HepG2 (cell line): ENCODE measurements around the gene PSMD2. TPM values are rescaled to one million over a fixed set of nuclear protein-coding genes. Genes with fewer than 3 reads are reported as not detected.

Source experiments
- ARID2 ChIP-seq: sonication (generic); formaldehyde crosslinking; IDR thresholded peaks from 2 replicates; pipeline ENCODE4 v1.8.1; 2022; ENCODE audit warnings: mild to moderate bottlenecking, missing genetic modification reagents, borderline replicate concordance
- ARNT2 ChIP-seq: sonication (generic); formaldehyde crosslinking; IDR thresholded peaks from 2 replicates; pipeline ENCODE4 v1.8.0; 2022; ENCODE audit warnings: mild to moderate bottlenecking, low read depth, missing genetic modification reagents, moderate library complexity
- GABPB1 ChIP-seq: IDR thresholded peaks from 2 replicates; pipeline ENCODE4 v1.6.1; 2016; ENCODE audit warnings: mild to moderate bottlenecking, missing genetic modification reagents, moderate library complexity, missing compliant biosample characterization
- GPN1 ChIP-seq: sonication (generic); formaldehyde crosslinking; IDR thresholded peaks from 2 replicates; pipeline ENCODE4 v1.5.1; 2020; ENCODE audit warnings: missing genetic modification reagents, borderline replicate concordance
- HDAC6 ChIP-seq: fragments of 200-600 bp; sonication (generic); IDR thresholded peaks from 2 replicates; pipeline ENCODE4 v1.7.0; 2017; ENCODE audit warnings: mild to moderate bottlenecking, antibody characterized with exemption, low read length, low read depth
- KDM2A ChIP-seq: sonication (generic); formaldehyde crosslinking; IDR thresholded peaks from 2 replicates; pipeline ENCODE4 v1.4.0; 2020; ENCODE audit warnings: low read depth, missing genetic modification reagents, borderline replicate concordance
- NR2F6 ChIP-seq, 2 experiments: IDR thresholded peaks; 2 replicates each; pipeline ENCODE4 v1.6.1; 2016; ENCODE audit warnings: antibody characterized with exemption in 1 of 2, mild to moderate bottlenecking in 1 of 2
- SMYD3 ChIP-seq: sonication (generic); formaldehyde crosslinking; IDR thresholded peaks from 2 replicates; pipeline ENCODE4 v1.8.1; 2023; ENCODE audit warnings: mild to moderate bottlenecking, missing genetic modification reagents
- TGIF2 ChIP-seq: IDR thresholded peaks from 2 replicates; pipeline ENCODE4 v1.6.1; 2016; ENCODE audit warnings: control low read depth, missing compliant biosample characterization
- XRCC5 ChIP-seq: fragments of 200-400 bp; formaldehyde crosslinking; optimal IDR thresholded peaks from 2 replicates; pipeline ENCODE3; 2017; ENCODE audit warnings: mild to moderate bottlenecking, low read length
- ZBTB8A ChIP-seq: sonication (generic); formaldehyde crosslinking; IDR thresholded peaks from 2 replicates; pipeline ENCODE4 v1.4.0; 2020; ENCODE audit warnings: mild to moderate bottlenecking, low read depth, missing genetic modification reagents, borderline replicate concordance
- ZEB1 ChIP-seq: IDR thresholded peaks from 2 replicates; pipeline ENCODE4 v1.6.1; 2012; ENCODE audit warnings: mild to moderate bottlenecking, low read depth, inconsistent platforms; ENCODE audit not compliant: insufficient replicate concordance
- ZNF101 ChIP-seq: sonication (generic); formaldehyde crosslinking; IDR thresholded peaks from 2 replicates; pipeline ENCODE4 v1.4.0; 2020; ENCODE audit warnings: mild to moderate bottlenecking, low read depth, missing genetic modification reagents, borderline replicate concordance
- ZNF138 ChIP-seq: sonication (generic); formaldehyde crosslinking; IDR thresholded peaks from 2 replicates; pipeline ENCODE4 v1.5.0; 2020; ENCODE audit warnings: mild to moderate bottlenecking, low read depth, missing genetic modification reagents
- ZNF546 ChIP-seq: sonication (generic); formaldehyde crosslinking; conservative IDR thresholded peaks from 2 replicates; pipeline ENCODE4 v1.8.1; 2023; ENCODE audit warnings: mild to moderate bottlenecking, missing genetic modification reagents
- ZNF569 ChIP-seq: sonication (generic); formaldehyde crosslinking; IDR thresholded peaks from 2 replicates; pipeline ENCODE4 v1.5.0; 2020; ENCODE audit warnings: mild to moderate bottlenecking, missing genetic modification reagents, moderate library complexity, borderline replicate concordance
- polyA plus RNA-seq, 8 experiments: library from polyadenylated mRNA; depleted of rRNA in 3 of 8; stranded (reverse) in 7 of 8; unstranded in 1 of 8; fragments of >200 nt; fragmentation: Illumina TruSeq in 4 of 8; extraction: Trizol in 4 of 8; gene quantifications; 2 replicates each; pipeline versions ENCODE4 v1.2.1 to v1.2.3, GENCODE V29; 2011 to 2016; ENCODE audit warnings: low read depth in 4 of 8, missing spikeins in 1 of 8, mixed read lengths in 1 of 8; ENCODE audit not compliant: insufficient read depth in 1 of 8
- total RNA-seq, 5 experiments: library from RNA; depleted of rRNA; stranded (reverse); fragments of >200 nt; fragmentation: Illumina TruSeq; extraction: Trizol; gene quantifications; 2 replicates each; pipeline ENCODE4 v1.2.3, GENCODE V29; 2016; ENCODE audit warnings: low read depth in 1 of 5
- TF ChIP-seq, protein P1 (sequence below): sonication (generic); formaldehyde crosslinking; IDR thresholded peaks from 2 replicates; pipeline ENCODE4 v1.8.1; 2023; ENCODE audit warnings: mild to moderate bottlenecking, missing genetic modification reagents
- TF ChIP-seq, protein P2 (sequence below): sonication (generic); formaldehyde crosslinking; IDR thresholded peaks from 2 replicates; pipeline ENCODE4 v1.5.1; 2020; ENCODE audit warnings: missing genetic modification reagents, mild to moderate bottlenecking, borderline replicate concordance
- TF ChIP-seq, protein P3 (sequence below): fragments of 450-650 bp; IDR thresholded peaks from 2 replicates; pipeline ENCODE4 v1.6.1; 2017; ENCODE audit warnings: mild to moderate bottlenecking
- TF ChIP-seq, protein P4 (sequence below): sonication (generic); formaldehyde crosslinking; IDR thresholded peaks from 2 replicates; pipeline ENCODE4 v1.5.0; 2020; ENCODE audit warnings: mild to moderate bottlenecking, missing genetic modification reagents
- TF ChIP-seq, protein P5 (sequence below): sonication (generic); formaldehyde crosslinking; IDR thresholded peaks from 2 replicates; pipeline ENCODE4 v1.8.1; 2023; ENCODE audit warnings: mild to moderate bottlenecking, missing genetic modification reagents, borderline replicate concordance

PSMD2 gene
- total and polyA plus RNA-seq, 2 of the 13 experiments (the other 11 are each of a cell fraction or from before 2014, with no cell fraction given), result 125 to 200 TPM

DNA sequence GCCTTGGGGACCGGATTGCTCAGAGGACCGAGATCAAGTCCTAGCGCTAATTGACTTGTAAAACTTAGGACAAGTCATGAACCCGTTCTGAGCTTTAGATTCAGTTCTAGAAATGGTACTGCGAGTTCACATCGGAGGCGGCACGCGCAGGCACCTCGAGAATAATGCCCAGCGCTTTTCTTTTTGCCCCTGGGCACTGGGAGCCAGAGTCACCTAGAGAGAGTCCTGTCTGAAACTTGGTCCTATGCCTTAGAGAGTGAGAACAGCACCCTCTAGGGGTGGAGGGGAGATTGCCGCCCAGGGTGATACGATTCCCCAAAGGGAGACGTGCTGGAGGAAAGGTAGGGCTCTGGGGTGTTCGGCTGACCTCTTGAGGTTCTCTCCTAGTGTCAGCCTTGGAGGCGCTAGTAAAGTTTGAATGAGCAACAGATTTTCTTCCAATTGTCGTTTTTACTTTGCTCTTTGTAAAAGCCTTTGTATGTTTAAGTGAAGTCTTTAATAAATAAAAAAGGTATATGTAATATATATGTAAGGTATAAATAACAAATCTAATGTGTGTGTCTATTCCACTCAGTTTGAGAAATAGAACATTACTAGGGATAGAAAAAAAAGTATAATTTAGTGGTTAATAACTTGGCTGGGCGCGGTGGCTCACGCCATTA is 48.7 kb upstream of the PSMD2 start (continued):
- TF ChIP-seq, protein P1, sequence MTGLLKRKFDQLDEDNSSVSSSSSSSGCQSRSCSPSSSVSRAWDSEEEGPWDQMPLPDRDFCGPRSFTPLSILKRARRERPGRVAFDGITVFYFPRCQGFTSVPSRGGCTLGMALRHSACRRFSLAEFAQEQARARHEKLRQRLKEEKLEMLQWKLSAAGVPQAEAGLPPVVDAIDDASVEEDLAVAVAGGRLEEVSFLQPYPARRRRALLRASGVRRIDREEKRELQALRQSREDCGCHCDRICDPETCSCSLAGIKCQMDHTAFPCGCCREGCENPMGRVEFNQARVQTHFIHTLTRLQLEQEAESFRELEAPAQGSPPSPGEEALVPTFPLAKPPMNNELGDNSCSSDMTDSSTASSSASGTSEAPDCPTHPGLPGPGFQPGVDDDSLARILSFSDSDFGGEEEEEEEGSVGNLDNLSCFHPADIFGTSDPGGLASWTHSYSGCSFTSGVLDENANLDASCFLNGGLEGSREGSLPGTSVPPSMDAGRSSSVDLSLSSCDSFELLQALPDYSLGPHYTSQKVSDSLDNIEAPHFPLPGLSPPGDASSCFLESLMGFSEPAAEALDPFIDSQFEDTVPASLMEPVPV (CRISPR knock-in tag), result no peak
- TF ChIP-seq KDM2A, result no peak
- no peak for TF ChIP-seq ZBTB8A (CRISPR knock-in tag)
- TF ChIP-seq SMYD3 (CRISPR knock-in tag), result no peak
- no peak for TF ChIP-seq HDAC6
- TF ChIP-seq GABPB1 (CRISPR knock-in tag), result no peak; the same call in 1 of the 2 replicates
- TF ChIP-seq, protein P2, sequence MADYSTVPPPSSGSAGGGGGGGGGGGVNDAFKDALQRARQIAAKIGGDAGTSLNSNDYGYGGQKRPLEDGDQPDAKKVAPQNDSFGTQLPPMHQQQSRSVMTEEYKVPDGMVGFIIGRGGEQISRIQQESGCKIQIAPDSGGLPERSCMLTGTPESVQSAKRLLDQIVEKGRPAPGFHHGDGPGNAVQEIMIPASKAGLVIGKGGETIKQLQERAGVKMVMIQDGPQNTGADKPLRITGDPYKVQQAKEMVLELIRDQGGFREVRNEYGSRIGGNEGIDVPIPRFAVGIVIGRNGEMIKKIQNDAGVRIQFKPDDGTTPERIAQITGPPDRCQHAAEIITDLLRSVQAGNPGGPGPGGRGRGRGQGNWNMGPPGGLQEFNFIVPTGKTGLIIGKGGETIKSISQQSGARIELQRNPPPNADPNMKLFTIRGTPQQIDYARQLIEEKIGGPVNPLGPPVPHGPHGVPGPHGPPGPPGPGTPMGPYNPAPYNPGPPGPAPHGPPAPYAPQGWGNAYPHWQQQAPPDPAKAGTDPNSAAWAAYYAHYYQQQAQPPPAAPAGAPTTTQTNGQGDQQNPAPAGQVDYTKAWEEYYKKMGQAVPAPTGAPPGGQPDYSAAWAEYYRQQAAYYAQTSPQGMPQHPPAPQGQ (CRISPR knock-in tag), result no peak
- peak; percentile 71 for TF ChIP-seq XRCC5
- TF ChIP-seq GPN1, result no peak
- TF ChIP-seq, protein P3, sequence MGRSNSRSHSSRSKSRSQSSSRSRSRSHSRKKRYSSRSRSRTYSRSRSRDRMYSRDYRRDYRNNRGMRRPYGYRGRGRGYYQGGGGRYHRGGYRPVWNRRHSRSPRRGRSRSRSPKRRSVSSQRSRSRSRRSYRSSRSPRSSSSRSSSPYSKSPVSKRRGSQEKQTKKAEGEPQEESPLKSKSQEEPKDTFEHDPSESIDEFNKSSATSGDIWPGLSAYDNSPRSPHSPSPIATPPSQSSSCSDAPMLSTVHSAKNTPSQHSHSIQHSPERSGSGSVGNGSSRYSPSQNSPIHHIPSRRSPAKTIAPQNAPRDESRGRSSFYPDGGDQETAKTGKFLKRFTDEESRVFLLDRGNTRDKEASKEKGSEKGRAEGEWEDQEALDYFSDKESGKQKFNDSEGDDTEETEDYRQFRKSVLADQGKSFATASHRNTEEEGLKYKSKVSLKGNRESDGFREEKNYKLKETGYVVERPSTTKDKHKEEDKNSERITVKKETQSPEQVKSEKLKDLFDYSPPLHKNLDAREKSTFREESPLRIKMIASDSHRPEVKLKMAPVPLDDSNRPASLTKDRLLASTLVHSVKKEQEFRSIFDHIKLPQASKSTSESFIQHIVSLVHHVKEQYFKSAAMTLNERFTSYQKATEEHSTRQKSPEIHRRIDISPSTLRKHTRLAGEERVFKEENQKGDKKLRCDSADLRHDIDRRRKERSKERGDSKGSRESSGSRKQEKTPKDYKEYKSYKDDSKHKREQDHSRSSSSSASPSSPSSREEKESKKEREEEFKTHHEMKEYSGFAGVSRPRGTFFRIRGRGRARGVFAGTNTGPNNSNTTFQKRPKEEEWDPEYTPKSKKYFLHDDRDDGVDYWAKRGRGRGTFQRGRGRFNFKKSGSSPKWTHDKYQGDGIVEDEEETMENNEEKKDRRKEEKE, result no peak
- TF ChIP-seq ZNF546, result no peak
- TF ChIP-seq ARNT2 (CRISPR knock-in tag), result 0 out of 2 replicates have a peak, but pooled peaks have one; percentile 11
- TF ChIP-seq ZNF138, result 0 out of 2 replicates have a peak, but pooled peaks have one; percentile 33
- TF ChIP-seq ARID2 (CRISPR knock-in tag), result 0 out of 2 replicates have a peak, but pooled peaks have one; percentile 12
- TF ChIP-seq, protein P4, sequence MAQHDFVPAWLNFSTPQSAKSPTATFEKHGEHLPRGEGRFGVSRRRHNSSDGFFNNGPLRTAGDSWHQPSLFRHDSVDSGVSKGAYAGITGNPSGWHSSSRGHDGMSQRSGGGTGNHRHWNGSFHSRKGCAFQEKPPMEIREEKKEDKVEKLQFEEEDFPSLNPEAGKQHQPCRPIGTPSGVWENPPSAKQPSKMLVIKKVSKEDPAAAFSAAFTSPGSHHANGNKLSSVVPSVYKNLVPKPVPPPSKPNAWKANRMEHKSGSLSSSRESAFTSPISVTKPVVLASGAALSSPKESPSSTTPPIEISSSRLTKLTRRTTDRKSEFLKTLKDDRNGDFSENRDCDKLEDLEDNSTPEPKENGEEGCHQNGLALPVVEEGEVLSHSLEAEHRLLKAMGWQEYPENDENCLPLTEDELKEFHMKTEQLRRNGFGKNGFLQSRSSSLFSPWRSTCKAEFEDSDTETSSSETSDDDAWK (CRISPR knock-in tag), result no peak
- TF ChIP-seq ZEB1, result no peak
- no peak for TF ChIP-seq NR2F6 (IDR thresholded peaks at IDR 0.05)
- TF ChIP-seq NR2F6 (CRISPR knock-in tag; IDR thresholded peaks at IDR 0.05), result no peak
- TF ChIP-seq, protein P5, sequence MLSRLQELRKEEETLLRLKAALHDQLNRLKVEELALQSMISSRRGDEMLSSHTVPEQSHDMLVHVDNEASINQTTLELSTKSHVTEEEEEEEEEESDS, result no peak
- peak; percentile 58; the same call in 1 of the 2 replicates for TF ChIP-seq TGIF2 (CRISPR knock-in tag)
- no peak for TF ChIP-seq ZNF101 (CRISPR knock-in tag)
- TF ChIP-seq ZNF569, result no peak; the same call in 1 of the 2 replicates
